SJSA1 (cell line): ENCODE results near the gene SPAG9. TPM values are rescaled to one million over a fixed set of nuclear protein-coding genes. Genes with fewer than 3 reads are reported as not detected.

Experiments used
- DNase-seq, 2 experiments: peaks; one replicate each; pipeline ENCODE4 v3.0.0-alpha.2; 2015 to 2020; ENCODE audit warnings: low spot score in 2 of 2, low read depth in 1 of 2
- H3K27ac ChIP-seq: fragments of 250-450 bp; sonication (Bioruptor Pico); 2 replicates; pipeline ENCODE4 v1.5.1; 2020; ENCODE audit warnings: mild to moderate bottlenecking, moderate library complexity
- H3K27me3 ChIP-seq: fragments of 250-450 bp; sonication (Bioruptor Pico); replicated peaks from 2 replicates; pipeline ENCODE4 v1.5.1; 2020; ENCODE audit warnings: mild to moderate bottlenecking, moderate library complexity
- H3K36me3 ChIP-seq: fragments of 250-450 bp; sonication (Bioruptor Pico); 2 replicates; pipeline ENCODE4 v1.5.1; 2020; ENCODE audit warnings: mild to moderate bottlenecking
- H3K4me1 ChIP-seq: fragments of 250-450 bp; sonication (Bioruptor Pico); replicated peaks from 2 replicates; pipeline ENCODE4 v1.6.1; 2021; ENCODE audit warnings: mild to moderate bottlenecking
- H3K4me3 ChIP-seq: fragments of 250-450 bp; sonication (Bioruptor Pico); 2 replicates; pipeline ENCODE4 v1.5.1; 2020; ENCODE audit warnings: mild to moderate bottlenecking
- H3K9me3 ChIP-seq: fragments of 250-450 bp; sonication (Bioruptor Pico); replicated peaks from 2 replicates; pipeline ENCODE4 v1.5.1; 2020; ENCODE audit warnings: mild to moderate bottlenecking
- total RNA-seq: library from RNA; depleted of rRNA; stranded (reverse); fragments of >200 nt; shearing (Covaris generic); gene quantifications from 2 replicates; pipeline ENCODE4 v1.2.3, GENCODE V29; 2014

SPAG9 gene
- total RNA-seq, 1 experiment from 2014 or later: 138 TPM

DNA sequence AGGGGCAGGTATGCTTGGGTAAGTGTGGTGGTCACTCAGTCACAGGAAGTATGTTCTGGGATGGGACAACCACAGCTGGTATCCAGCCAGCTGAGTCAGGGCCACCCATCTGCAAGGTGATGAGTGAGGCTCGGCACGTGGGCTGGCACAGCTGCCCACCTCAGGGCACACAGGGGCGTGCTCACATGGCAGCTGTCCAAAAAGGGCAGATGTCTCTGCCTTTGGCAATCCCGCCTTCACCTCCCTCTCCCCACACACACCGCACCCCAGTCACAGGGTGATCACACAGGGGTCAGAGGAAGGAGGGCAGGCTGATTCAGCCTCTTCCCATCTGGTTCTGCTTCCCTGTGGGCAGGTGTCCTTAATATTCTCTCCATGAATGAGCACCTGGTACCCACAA is 168.7 kb downstream of the SPAG9 start:
- H3K4me1 ChIP-seq: peaks cover 21% of the 10 kb centered on the region
- no peak overlapping the region for H3K27ac ChIP-seq
- no peaks in the 10 kb centered on the region for H3K9me3 ChIP-seq
- peak in 1 of 2 experiments; percentile 56 for DNase-seq
- H3K36me3 ChIP-seq: peaks cover 4% of the 10 kb centered on the region; the same call in 1 of the 2 replicates
- H3K27me3 ChIP-seq: no peaks in the 10 kb centered on the region
- no peak overlapping the region for H3K4me3 ChIP-seq

DNA sequence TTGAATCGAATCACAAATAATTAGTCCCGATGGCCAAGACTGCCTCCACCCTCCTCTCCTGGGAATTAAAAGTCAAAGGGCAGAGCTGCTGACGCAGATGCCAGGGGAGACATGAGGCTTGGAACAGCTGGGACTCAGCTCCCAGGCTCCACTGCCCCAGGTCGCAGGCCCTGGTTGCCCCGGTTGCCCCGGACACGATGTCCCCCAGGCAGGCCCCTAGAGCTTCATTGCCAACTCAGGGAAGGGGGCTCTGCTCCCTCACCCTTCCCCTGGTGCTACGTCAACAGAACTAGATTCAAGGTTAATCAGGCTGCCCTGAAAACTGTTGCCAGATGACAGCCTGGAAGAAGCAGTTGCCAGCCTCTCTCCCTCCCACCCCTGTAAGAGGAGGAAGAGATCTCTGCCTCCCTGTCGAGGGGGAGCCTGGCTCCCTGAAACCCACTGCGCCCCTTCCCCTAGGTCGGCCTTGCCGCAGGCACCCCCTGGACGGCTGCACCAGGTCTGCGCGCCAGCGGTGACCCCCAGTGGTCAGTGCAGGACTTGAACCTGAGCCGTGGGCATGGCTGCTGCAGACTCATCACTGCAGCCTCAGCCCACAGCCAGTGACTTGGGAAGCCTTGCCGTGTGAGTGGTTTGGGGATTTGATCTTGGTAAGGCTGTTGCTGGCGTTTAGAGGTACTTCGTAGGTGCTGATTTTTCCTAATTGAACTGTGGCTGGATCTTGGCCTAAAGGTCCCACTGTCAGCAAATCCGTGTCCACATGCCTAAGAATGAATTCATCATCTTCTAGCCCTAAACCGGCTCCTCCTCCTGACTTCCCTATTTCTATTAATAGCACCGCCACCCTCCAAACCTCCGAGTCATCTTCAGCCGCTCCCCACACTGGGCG is 170.4 kb downstream of the SPAG9 start:
- no peaks in the 10 kb centered on the region for H3K9me3 ChIP-seq
- H3K27me3 ChIP-seq: no peaks in the 10 kb centered on the region
- H3K4me1 ChIP-seq: peaks cover 21% of the 10 kb centered on the region
- peak; percentile 80 to 82 for DNase-seq
- H3K36me3 ChIP-seq: no peaks in the 10 kb centered on the region
- no peak overlapping the region for H3K4me3 ChIP-seq
- H3K27ac ChIP-seq: peak overlapping the region; percentile 22

DNA sequence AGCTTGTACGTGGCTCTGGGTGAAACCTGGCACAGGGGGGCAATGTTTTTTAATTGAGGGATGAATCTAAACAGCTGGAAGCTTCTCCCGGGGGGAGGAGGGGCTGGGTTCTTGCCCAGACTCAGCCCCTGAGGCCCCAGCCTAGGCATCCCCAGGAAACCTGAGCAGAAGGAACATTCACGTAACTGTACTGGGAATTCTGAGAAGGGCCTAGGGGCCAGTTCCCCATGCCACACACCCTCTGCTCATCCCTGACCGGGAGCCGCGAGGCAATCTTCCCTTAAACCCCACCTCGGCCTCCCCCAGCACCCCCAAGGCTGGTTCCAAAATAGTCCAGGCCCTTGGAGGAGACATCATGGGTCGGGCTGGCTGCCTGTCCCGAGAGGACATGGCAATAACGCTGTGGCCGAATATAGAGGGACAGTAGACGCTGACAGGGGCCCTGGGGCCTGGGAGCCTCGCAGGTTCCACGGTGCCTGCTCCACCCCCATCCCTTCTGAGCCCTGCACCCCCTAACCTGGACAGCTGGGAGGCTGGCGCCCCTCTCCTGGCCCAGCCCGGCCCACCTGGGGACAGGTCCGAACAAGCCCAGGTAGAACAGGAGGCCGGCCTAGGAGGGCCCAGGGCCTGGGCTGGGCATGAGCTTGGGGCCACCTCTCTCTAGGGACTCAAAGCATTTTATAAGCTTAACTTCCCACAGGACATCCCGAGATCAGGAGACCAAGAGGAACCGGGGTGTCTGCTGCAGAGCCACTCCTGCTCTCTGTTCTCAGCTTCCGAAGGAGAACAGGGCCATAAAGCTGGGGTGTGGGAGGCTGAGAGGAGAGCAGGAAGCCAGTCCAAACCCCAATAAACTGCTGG is 171.3 kb downstream of the SPAG9 start:
- Histone ChIP-seq H3K27ac (no peak overlapping the region), H3K4me1 (peaks cover 27% of the 10 kb centered on the region), H3K27me3 (no peaks in the 10 kb centered on the region), H3K4me3 (no peak overlapping the region), H3K36me3 (no peaks in the 10 kb centered on the region), H3K9me3 (no peaks in the 10 kb centered on the region)
- DNase-seq: no peak

DNA sequence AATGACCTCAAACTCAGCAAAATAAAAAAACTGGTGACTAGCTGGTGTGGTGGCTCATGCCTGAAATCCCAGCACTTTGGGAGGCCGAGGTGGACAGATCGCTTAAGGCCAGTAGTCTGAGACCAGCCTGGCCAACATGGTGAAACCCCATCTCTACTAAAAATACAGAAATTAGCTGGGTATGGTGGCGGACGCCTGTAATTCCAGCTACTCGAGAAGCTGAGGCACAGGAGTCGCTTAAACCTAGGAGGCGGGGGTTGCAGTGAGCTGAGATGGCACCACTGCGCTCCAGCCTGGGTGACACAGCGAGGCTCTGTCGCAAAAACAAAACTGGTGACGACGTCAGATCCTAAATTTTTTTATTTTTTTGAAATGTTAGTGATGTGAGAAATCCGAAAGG is 172.0 kb downstream of the SPAG9 start:
- no peak overlapping the region for H3K4me3 ChIP-seq
- no peak overlapping the region for H3K27ac ChIP-seq
- no peaks in the 10 kb centered on the region for H3K36me3 ChIP-seq
- DNase-seq: no peak
- no peaks in the 10 kb centered on the region for H3K27me3 ChIP-seq
- H3K9me3 ChIP-seq: no peaks in the 10 kb centered on the region
- H3K4me1 ChIP-seq: peaks cover 31% of the 10 kb centered on the region

DNA sequence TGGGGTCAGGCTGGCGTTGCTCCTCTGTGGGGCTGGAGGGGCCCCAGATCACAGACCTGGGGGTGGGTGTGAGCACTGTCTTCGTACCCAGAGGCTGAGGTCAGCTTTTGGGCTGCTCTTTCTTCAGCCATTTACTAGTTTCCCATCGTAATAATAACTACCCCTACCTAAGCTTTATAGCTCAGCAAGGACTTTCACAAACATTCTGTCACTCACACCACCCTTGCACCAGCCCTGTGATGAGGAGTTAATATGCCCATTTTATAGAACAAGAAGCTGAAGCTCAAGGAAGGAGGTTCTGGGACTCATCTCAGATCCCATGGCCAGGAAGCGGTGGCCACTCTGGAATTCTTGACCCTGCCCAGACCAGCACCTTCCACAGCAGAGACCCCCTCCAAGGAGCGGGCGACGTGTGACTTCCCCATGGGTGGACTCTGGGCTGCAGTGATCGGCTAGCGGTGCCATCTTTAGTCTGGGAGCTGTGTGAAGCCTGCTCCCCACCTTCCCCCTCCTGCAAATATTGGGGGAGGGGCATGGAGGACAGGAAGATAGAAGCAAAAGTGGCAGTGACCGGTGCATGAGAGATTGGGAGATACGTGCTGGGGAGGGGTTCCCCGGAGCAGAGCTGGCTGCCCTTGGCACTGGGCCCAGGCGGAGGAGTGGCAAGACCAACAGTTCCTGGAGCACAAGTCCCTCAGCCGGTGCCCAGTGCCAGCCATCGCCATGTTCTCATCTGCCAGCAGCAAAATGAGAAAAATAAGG is 172.7 kb downstream of the SPAG9 start:
- Histone ChIP-seq H3K36me3 (no peaks in the 10 kb centered on the region), H3K27me3 (no peaks in the 10 kb centered on the region), H3K4me3 (no peak overlapping the region), H3K27ac (no peak overlapping the region), H3K4me1 (peaks cover 31% of the 10 kb centered on the region), H3K9me3 (no peaks in the 10 kb centered on the region)
- DNase-seq: no peak

DNA sequence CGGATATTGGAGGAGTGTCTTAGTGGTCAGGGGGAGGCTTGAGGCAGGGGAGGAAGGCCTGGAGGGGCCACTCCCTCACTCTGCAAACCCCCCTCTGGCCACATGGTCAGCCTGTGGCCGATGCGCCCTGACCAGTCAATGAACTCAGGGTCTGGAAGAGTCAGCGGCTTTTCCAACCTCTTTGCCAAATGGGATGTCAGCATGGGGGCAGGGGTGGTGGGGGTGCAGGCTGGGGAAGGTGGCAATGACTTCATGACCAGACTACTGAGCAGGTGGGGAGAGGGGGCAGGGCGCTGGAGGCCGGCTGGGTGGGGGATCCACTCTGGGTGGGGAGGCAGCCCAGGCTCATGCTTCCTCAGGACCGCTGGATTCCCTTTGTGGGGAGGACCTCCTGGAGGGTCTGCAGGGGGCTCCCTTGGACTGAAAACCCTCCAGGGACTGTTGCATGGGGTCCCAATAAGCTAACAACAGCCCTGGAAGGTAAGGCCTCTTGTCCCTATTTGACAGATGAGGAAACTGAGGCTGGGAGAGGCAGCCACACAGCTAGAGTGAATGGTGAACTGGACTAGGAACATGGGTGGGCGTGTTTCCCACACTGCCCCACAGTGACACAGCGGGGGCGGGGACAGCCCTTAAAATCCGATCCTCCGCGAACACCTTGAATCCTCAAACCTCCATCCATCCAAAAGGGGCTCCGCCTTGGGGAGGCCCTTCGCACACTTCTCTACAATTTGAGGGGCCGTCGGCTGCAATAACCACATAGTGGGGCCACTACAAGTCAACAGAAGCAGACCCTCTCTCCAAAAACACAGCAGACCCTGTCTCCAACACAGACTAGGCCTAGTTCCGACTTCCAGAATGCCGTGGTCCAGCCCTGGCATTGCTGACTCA is 173.5 kb downstream of the SPAG9 start:
- Histone ChIP-seq H3K36me3 (no peaks in the 10 kb centered on the region), H3K27ac (no peak overlapping the region), H3K4me1 (peaks cover 31% of the 10 kb centered on the region), H3K4me3 (no peak overlapping the region), H3K27me3 (no peaks in the 10 kb centered on the region), H3K9me3 (no peaks in the 10 kb centered on the region)
- DNase-seq: no peak

DNA sequence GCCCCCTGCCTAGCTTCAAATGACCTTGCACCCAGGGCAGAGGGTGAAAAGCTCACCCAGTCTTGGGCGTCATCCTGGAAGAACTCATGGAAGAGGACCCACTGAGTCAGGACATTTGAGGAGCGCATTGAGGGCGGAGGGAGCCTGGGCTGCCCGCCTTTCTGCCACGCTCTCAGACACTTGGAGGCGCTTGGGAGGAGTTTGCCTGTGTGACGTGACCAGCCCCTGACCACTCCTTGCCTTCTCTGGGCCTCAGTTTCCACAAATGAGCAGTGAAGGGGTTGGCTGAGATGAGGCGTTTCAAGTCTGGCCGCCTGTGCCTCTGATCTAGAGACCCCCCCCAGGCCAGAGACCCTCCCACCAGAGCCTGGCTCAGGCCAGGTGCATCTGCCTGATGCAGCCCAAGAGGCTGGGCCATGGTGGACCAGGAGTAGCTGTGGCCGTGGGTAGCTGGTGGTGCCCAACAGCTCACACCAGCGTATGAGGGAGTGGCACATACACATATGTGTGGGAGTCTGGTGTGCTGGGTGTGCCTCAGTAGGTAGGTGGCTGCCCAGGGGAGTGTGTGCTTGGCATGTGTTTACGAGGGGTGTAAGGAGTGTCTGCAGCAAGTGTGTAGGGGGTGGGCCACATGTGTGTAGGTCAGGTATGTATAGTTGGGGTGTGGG is 174.3 kb downstream of the SPAG9 start:
- Histone ChIP-seq H3K27ac (no peak overlapping the region), H3K4me3 (no peak overlapping the region)

DNA sequence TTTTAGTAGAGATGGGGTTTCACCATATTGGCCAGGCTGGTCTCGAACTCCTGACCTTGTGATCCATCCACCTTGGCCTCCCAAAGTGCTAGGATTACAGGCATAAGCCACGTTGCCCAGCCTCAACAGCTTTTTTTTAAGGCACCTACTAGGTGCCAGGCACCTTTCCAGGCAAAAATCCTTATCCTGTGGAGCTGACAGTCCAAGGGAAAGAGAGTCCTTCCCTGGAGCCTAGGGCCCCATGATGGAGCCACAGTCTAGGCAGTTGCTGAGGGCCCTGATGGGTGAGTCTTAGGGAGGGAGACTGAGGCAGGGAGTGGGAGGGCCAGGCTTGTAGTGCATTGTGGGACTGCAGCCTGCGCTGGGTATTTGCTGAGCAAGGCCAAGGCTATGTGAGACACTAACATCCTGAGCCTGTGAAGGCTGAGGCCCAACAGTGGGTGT is 174.9 kb downstream of the SPAG9 start:
- H3K36me3 ChIP-seq: no peaks in the 10 kb centered on the region
- no peak overlapping the region for H3K27ac ChIP-seq
- H3K4me1 ChIP-seq: peaks cover 21% of the 10 kb centered on the region
- no peak overlapping the region for H3K4me3 ChIP-seq
- H3K9me3 ChIP-seq: no peaks in the 10 kb centered on the region
- no peaks in the 10 kb centered on the region for H3K27me3 ChIP-seq
- no peak for DNase-seq

More for the DNA sequence above, 174.3 kb downstream of the SPAG9 start:
- H3K27me3 ChIP-seq: no peaks in the 10 kb centered on the region
- DNase-seq: no peak
- H3K9me3 ChIP-seq: no peaks in the 10 kb centered on the region
- peaks cover 24% of the 10 kb centered on the region for H3K4me1 ChIP-seq
- no peaks in the 10 kb centered on the region for H3K36me3 ChIP-seq

DNA sequence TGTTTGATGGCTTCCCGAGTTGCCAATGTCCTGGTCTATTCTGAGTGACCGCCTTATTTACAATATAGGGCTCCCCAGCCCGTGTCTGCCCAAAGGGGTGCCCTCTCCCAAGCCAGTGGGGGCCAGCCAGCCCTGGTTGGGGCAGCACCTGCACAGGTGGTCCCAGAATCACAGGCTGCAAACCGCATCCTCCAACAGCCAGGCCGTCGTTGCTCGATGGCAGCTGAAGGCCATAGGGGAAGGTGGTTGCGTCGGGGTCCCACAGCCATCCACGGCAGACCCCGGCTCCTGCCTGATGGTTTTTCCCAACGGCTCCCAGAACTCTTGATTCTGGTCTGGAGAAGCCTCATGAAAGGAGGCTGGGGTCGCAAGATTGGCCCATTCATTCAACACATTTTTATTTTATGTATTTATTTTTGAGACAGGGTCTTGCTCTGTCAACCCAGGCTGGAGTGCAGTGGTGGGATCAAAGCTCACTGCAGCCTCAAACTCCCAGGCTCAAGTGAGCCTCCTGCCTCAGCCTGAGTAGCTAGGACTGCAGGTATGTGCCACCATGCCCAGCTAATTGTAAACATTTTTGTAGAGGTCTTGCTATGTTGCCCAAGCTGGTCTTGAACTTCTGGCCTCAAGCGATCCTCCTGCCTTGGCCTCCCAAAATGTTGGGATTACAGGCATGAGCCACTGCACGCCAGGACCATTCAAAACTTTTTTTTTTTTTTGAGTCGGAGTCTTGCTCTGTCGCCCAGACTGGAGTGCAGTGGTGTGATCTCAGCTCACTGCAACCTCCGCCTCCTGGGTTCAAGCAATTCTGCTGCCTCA is 175.6 kb downstream of the SPAG9 start:
- no peak for DNase-seq
- H3K27me3 ChIP-seq: no peaks in the 10 kb centered on the region
- H3K4me3 ChIP-seq: no peak overlapping the region
- H3K4me1 ChIP-seq: peaks cover 14% of the 10 kb centered on the region
- H3K36me3 ChIP-seq: no peaks in the 10 kb centered on the region
- H3K9me3 ChIP-seq: no peaks in the 10 kb centered on the region
- no peak overlapping the region for H3K27ac ChIP-seq

DNA sequence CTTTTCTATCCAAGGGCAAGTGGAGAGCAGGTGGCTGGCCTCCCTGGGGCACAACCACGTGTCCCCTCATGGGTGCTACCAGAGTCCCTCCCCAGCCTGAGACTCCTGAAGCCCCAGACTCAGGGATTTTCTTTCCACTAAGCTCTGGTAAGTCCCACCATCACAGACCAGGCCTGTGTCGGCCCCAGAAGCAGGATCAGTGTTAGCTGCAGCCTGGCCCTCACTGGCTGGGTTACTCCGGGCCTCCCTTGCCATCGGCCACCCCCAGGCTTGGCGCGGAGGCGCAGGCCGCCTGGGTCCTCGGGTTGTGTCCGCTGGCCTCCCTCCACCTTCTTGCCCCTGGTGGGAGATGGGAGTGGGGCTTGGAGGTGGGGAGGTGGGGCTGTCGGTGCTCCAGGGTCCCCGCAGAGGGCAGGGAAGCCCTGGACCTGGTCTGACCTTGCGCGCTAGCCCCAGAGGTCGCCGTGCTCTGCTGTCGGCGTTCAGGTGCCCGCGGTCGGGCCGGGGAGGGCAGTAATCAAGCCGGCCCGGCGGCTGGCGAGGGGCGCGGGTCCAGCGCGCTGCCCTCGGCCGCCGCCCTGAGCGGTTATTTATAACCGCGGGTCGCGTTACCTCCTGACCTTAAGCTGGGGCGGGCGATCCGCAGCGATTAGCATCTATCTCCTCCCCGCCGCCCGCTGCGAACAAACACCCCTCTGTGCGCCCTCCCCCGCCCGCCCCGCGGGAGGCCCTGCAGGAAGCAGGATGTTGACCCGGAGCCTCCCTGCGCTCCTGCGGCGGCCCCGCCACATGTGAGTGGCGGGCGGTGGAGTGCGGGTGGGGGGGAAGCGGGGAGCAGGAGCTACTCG is 176.4 kb downstream of the SPAG9 start:
- peaks cover 10% of the 10 kb centered on the region for H3K4me1 ChIP-seq
- no peaks in the 10 kb centered on the region for H3K9me3 ChIP-seq
- no peaks in the 10 kb centered on the region for H3K27me3 ChIP-seq
- H3K27ac ChIP-seq: no peak overlapping the region
- H3K4me3 ChIP-seq: peak overlapping the region; percentile 34
- peak in 1 of 2 experiments; percentile 77 for DNase-seq
- H3K36me3 ChIP-seq: no peaks in the 10 kb centered on the region

DNA sequence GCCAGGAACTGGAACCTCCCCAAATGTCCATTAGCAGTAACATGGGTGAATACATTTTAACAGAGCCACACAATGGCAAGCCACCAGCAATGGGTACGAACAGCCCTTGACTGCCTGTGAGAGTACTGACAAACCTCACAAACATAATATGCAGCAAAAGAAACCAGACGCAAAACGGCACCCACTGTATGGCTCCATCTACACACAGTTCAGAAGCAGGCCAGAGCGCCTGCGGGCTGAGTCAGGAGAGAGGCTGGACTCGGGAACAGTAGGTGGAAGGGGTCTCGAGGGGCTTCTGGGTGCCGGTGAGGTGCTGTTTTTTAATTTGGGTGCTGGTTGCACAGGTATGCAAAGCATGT is 177.1 kb downstream of the SPAG9 start:
- no peaks in the 10 kb centered on the region for H3K27me3 ChIP-seq
- H3K27ac ChIP-seq: no peak overlapping the region
- no peak overlapping the region for H3K4me3 ChIP-seq
- no peak for DNase-seq
- H3K9me3 ChIP-seq: no peaks in the 10 kb centered on the region
- peaks cover 10% of the 10 kb centered on the region for H3K4me1 ChIP-seq
- no peaks in the 10 kb centered on the region for H3K36me3 ChIP-seq
